K562 (cell line): Measurements from ENCODE around the gene SLC25A11. TPM values are rescaled to one million over a fixed set of nuclear protein-coding genes. Genes with fewer than 3 reads are reported as not detected.

Experiments
- ARID3B ChIP-seq: fragments of 250-450 bp; sonication (Bioruptor Pico); IDR thresholded peaks from 2 replicates; pipeline ENCODE4 v1.4.0; 2020; ENCODE audit warnings: borderline replicate concordance
- BACH1 ChIP-seq: fragments of 200-800 bp; sonication (Bioruptor generic); IDR thresholded peaks from 2 replicates; pipeline ENCODE4 v1.6.1; 2016; ENCODE audit warnings: missing genetic modification characterization, missing compliant biosample characterization
- CBFB ChIP-seq: sonication (generic); formaldehyde crosslinking; IDR thresholded peaks from 2 replicates; pipeline ENCODE4 v1.4.0; 2020; ENCODE audit warnings: mild to moderate bottlenecking, missing genetic modification reagents
- ETS2 ChIP-seq: IDR thresholded peaks from 2 replicates; pipeline ENCODE4 v1.6.1; 2016; ENCODE audit warnings: borderline replicate concordance, missing genetic modification characterization, mild to moderate bottlenecking, moderate library complexity, missing compliant biosample characterization; ENCODE audit not compliant: poor library complexity, severe bottlenecking
- FOXJ3 ChIP-seq: sonication (generic); formaldehyde crosslinking; IDR thresholded peaks from 2 replicates; pipeline ENCODE4 v1.4.0; 2020; ENCODE audit warnings: mild to moderate bottlenecking, missing genetic modification reagents
- HOMEZ ChIP-seq: fragments of 250-450 bp; sonication (Bioruptor Pico); IDR thresholded peaks from 2 replicates; pipeline ENCODE4 v1.4.0; 2020; ENCODE audit warnings: mild to moderate bottlenecking, moderate library complexity
- JUNB ChIP-seq: fragments of 450-650 bp; formaldehyde crosslinking; conservative IDR thresholded peaks from 2 replicates; pipeline ENCODE4 v1.4.0; 2020; ENCODE audit warnings: mild to moderate bottlenecking
- KDM4B ChIP-seq, 2 experiments: fragments of 450-650 bp in 1 of 2; sonication (generic) in 1 of 2; IDR thresholded peaks; 2 replicates each; pipeline ENCODE4 v1.6.1; 2016 to 2017; ENCODE audit warnings: borderline replicate concordance in 2 of 2, antibody characterized with exemption in 1 of 2, low read depth in 1 of 2, mild to moderate bottlenecking in 1 of 2
- L3MBTL2 ChIP-seq: fragments of 450-650 bp; IDR thresholded peaks from 2 replicates; pipeline ENCODE4 v1.6.1; 2016; ENCODE audit warnings: mild to moderate bottlenecking, moderate library complexity
- MED1 ChIP-seq: sonication (generic); formaldehyde crosslinking; IDR thresholded peaks from 2 replicates; pipeline ENCODE4 v1.8.1; 2023; ENCODE audit warnings: missing genetic modification reagents, borderline replicate concordance
- MLLT1 ChIP-seq, 2 experiments: fragments of 450-650 bp; IDR thresholded peaks; 2 replicates each; pipeline ENCODE4 v1.6.1; 2016
- MYC ChIP-seq, 2 experiments: fragments of 250-450 bp in 1 of 2; sonication (Bioruptor Pico) in 1 of 2; IDR thresholded peaks; 2 replicates each; pipeline versions ENCODE4 v1.5.1 to v1.6.1; 2012 to 2021; ENCODE audit warnings: low read depth in 2 of 2, borderline replicate concordance in 1 of 2, improper control_type of control experiment in 1 of 2, low read length in 1 of 2, mild to moderate bottlenecking in 1 of 2, moderate library complexity in 1 of 2
- NFXL1 ChIP-seq: fragments of 450-650 bp; formaldehyde crosslinking; IDR thresholded peaks from 2 replicates; pipeline ENCODE4 v1.4.0; 2021; ENCODE audit warnings: mild to moderate bottlenecking
- PTTG1 ChIP-seq: fragments of 450-650 bp; IDR thresholded peaks from 2 replicates; pipeline ENCODE4 v1.6.1; 2016; ENCODE audit warnings: low read depth, mild to moderate bottlenecking, missing genetic modification characterization, missing compliant biosample characterization
- RBM17 ChIP-seq: fragments of 200-400 bp; formaldehyde crosslinking; IDR thresholded peaks from 2 replicates; pipeline ENCODE4 v1.6.1; 2017; ENCODE audit warnings: low read depth, mild to moderate bottlenecking, low read length, borderline replicate concordance
- RBM25 ChIP-seq: fragments of 200-400 bp; formaldehyde crosslinking; IDR thresholded peaks from 2 replicates; pipeline ENCODE4 v1.6.1; 2018; ENCODE audit warnings: low read length, low read depth, moderate library complexity; ENCODE audit not compliant: severe bottlenecking
- TAF7 ChIP-seq: fragments of 450-650 bp; IDR thresholded peaks from 2 replicates; pipeline ENCODE4 v1.6.1; 2016; ENCODE audit warnings: missing genetic modification characterization, missing compliant biosample characterization
- TARDBP ChIP-seq: fragments of 450-650 bp; IDR thresholded peaks from 2 replicates; pipeline ENCODE4 v1.6.1; 2016
- TEAD4 ChIP-seq, 2 experiments: sonication (generic) in 1 of 2; formaldehyde crosslinking in 1 of 2; IDR thresholded peaks; 2 replicates each; pipeline versions ENCODE4 v1.6.1 to v1.8.0; 2012 to 2022; ENCODE audit warnings: borderline replicate concordance in 1 of 2, inconsistent platforms in 1 of 2, low read length in 1 of 2, mild to moderate bottlenecking in 1 of 2, missing genetic modification reagents in 1 of 2
- TFAP4 ChIP-seq: sonication (generic); formaldehyde crosslinking; IDR thresholded peaks from 2 replicates; pipeline ENCODE4 v1.8.0; 2022; ENCODE audit warnings: missing genetic modification reagents, mild to moderate bottlenecking, moderate library complexity, borderline replicate concordance
- ZNF766 ChIP-seq: fragments of 200-800 bp; sonication (Bioruptor generic); conservative IDR thresholded peaks from 2 replicates; pipeline ENCODE4 v1.6.1; 2016; ENCODE audit warnings: missing genetic modification characterization, missing compliant biosample characterization
- polyA plus RNA-seq, 8 experiments: library from polyadenylated mRNA; depleted of rRNA in 4 of 8; stranded (reverse) in 5 of 8; unstranded in 3 of 8; fragments of >200 nt; fragmentation: Nextera tagmentation in 2 of 8; fragmentation: Illumina TruSeq in 1 of 8; extraction: Ambion mirVana in 2 of 8; extraction: Trizol in 1 of 8; gene quantifications; 2 replicates each; pipeline versions ENCODE4 v1.2.1 to v1.2.3, GENCODE V29; 2011 to 2014; ENCODE audit warnings: inconsistent platforms in 1 of 8, missing spikeins in 1 of 8
- total RNA-seq, 7 experiments: library from RNA; depleted of rRNA in 6 of 7; stranded (reverse); fragments of >200 nt in 6 of 7; fragmentation: Illumina TruSeq in 2 of 7; extraction: Trizol in 2 of 7; gene quantifications; 2 replicates each; pipeline versions ENCODE4 v1.2.1 to v1.2.3, GENCODE V29; 2011 to 2021; ENCODE audit warnings: low replicate concordance in 1 of 7

The SLC25A11 gene
- total and polyA plus RNA-seq, 9 of the 15 experiments (the other 6 are each of a cell fraction or from before 2014, with no cell fraction given): 3.1 to 56.7 (median 32.9) TPM

- TF ChIP-seq ARID3B (CRISPR knock-in tag) (no peak), MYC (IDR thresholded peaks at IDR 0.05; ENCODE audit: low read depth, low read length) (no peak), MYC (CRISPR knock-in tag; IDR thresholded peaks at IDR 0.05; ENCODE audit: borderline replicate concordance, low read depth) (0 out of 2 replicates have a peak, but pooled peaks have one; percentile 65), NFXL1 (no peak), RBM17 (no peak), CBFB (no peak), RBM25 (peak; percentile 95), BACH1 (no peak), ETS2 (tag) (no peak), TFAP4 (CRISPR knock-in tag) (0 out of 2 replicates have a peak, but pooled peaks have one; percentile 7), KDM4B (IDR thresholded peaks at IDR 0.05; ENCODE audit: borderline replicate concordance in 2 of 2, low read depth in 1 of 2) (no peak), MLLT1 (IDR thresholded peaks at IDR 0.05) (peak in 1 of 2 experiments; percentile 97; a peak in 2 of 4 replicates), HOMEZ (no peak), L3MBTL2 (peak; percentile 97), JUNB (no peak), ZNF766 (CRISPR knock-in tag) (peak; percentile 44; the same call in 1 of the 2 replicates), TARDBP (no peak), TAF7 (tag) (peak; percentile 8; the same call in 1 of the 2 replicates), FOXJ3 (no peak), MED1 (CRISPR knock-in tag) (no peak), TEAD4 (IDR thresholded peaks at IDR 0.05; ENCODE audit: low read length) (peak; percentile 74), TEAD4 (CRISPR knock-in tag; IDR thresholded peaks at IDR 0.05; ENCODE audit: borderline replicate concordance) (no peak), PTTG1 (no peak)
These were observed 27.1 kb upstream of the SLC25A11 start (continued) for GRCh38 chr17:4966844-4967538.
